Colon (tissue), 2 donors: Measurements from ENCODE around the gene UBE2L5.
A peak's percentile ranks its signal among the peaks of the same experiment; 100 is the strongest.
"Not testable (repeated sequence)": the region's sequence is repeated elsewhere in the genome, so short reads cannot be mapped to it uniquely, and the experiment has no call there.

Source experiments
- FAIRE-seq: peaks from 2 replicates; lab custom pipeline; 2012; peaks lifted over from hg19 to GRCh38; lab: Jason Lieb, UNC
- donor health status: control.
- donor health status: control.

Gene UBE2L5

GRCh38 chr13:30440910-30441703 is 18.8 kb downstream of the UBE2L5 start:
- no peak for FAIRE-seq

GRCh38 chr13:30442926-30443325 is 20.6 kb downstream of the UBE2L5 start:
- FAIRE-seq: no peak

- not testable (repeated sequence) for FAIRE-seq
Measured at GRCh38 chr13:30443491-30443890, 21.2 kb downstream of the UBE2L5 start.

- FAIRE-seq: no peak
Measured at GRCh38 chr13:30443957-30444404, 21.7 kb downstream of the UBE2L5 start.

DNA sequence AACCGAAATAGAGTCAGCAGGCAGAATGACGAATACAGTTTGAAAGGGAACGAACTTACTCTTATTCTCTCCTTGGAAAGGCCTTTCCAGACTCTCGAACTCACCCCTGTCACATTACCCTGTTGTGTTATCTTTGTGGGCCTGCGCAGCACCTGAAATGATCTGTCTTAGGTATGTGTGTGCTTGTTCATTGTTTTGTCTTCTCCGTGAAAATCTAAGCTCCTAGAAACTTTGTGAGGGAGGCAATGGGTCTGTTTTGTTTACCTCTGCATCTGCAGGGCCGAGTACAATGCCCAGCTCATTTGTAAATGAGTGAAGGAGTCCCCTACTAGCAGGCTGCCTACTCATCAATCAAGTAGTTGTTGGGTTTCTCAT is 23.8 kb downstream of the UBE2L5 start:
- no peak for FAIRE-seq

DNA sequence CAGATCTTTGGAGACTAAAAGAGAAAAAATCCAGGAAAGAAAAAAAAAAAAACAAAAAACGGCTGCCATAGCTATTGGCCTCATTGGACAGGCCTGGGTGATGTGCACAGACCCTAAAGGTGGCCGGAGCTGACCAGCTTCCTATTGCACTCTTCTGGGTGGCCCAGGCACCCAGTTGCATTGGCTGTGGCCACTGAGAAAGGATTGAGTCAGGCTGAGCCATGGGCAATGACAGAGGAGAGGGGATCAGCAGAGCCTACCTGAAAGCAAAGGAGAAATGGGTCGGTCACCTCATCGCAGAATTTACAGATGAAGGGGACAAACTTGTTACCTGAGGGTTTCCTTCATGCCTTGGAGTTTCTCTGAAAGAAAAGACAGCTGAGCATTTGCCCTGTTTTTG is 26.1 kb downstream of the UBE2L5 start:
- FAIRE-seq: no peak

DNA sequence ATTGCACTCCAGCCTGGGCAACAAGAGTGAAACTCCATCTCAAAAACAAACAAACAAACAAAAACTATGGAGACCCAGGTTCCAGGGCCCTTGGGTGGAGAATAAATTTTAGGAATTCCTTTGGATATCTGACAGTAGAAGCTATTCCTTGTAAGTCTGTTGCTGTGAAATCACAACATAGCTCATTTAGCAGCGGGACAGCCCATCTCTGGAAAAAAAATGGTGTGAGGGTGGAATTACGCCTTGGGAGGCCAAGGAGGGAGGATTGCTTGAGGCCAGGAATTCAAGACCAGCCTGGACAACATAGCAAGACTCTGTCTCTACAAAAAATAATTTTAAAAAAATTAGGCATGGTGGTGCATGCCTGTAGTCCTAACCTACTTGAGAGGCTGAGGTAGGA is 27.8 kb downstream of the UBE2L5 start:
- no peak for FAIRE-seq

DNA sequence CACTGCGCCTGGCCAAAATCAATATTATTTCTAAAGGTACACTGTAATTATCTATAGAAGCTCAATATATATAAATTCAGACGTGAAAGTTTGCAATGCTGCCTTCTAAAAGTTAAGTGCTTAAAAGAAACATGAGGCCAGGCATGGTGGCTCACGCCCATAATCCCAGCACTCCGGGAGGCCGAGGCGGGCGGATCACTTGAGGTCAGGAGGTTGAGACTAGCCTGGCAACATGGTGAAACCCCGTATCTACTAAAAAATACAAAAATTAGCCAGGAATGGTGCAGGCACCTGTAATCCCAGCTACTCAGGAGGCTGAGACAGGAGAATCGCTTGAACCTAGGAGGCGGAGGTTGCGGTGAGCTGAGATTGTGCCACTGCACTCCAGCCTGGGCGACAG is 29.2 kb downstream of the UBE2L5 start:
- not testable (repeated sequence) for FAIRE-seq

- no peak for FAIRE-seq
Measured at GRCh38 chr13:30453727-30454126, 31.4 kb downstream of the UBE2L5 start.

- FAIRE-seq: no peak
Measured at GRCh38 chr13:30454991-30455390, 32.7 kb downstream of the UBE2L5 start.

DNA sequence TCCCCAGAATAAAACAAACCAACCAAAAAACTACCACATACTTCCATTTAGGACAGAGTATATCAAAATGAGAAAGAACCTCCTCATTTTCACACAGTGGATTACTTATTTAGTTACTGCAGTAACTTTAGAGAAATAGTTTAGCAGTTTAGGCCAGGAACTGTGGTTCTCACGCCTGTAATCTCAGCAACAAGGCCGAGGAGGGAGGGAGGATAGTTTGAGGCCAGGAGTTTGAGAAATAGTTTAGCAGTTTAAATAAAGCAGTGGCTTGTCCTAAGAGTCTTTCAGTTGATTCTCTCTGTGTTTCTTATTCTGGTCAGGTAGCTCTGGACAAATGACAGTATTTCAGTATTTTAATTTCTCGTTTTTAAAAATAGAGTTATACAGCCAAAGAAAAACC is 34.0 kb downstream of the UBE2L5 start:
- no peak for FAIRE-seq

GRCh38 chr13:30457306-30457891 is 35.1 kb downstream of the UBE2L5 start:
- no peak for FAIRE-seq

GRCh38 chr13:30461279-30462066 is 39.2 kb downstream of the UBE2L5 start:
- peak; percentile 62 for FAIRE-seq

DNA sequence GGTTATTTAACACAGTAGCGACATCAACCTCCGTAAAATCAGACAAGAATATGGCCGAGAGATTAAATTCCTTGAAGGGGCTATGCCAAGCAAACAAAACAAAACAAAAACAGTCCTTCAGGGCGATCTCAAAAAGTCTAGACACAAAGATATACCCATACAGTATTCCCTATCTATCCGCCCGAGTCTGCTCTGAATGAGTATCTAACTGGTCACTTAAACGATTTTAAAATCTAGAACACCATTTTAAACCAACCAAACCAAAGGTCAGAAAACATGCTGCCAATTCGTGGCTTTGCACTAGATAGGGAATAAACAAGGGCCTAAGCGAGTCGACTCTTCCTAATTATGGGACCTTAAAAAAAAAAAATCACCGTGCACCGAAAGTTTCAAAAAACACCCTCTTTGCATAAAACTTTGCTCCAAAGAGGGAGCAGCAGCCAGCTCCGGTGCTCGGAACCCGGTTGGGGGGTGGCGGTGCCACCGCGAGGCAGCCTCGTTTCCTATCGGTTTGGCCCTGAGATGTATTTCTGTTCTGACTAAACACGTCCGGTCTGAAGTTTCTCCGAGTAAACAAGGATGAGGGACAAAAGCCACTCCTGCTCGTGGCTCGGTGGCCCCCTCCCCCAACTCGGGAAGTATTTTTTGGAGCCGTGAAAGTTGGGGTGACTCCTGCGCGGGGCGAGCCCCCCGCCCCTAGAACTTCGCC is 41.6 kb downstream of the UBE2L5 start:
- FAIRE-seq: no peak

DNA sequence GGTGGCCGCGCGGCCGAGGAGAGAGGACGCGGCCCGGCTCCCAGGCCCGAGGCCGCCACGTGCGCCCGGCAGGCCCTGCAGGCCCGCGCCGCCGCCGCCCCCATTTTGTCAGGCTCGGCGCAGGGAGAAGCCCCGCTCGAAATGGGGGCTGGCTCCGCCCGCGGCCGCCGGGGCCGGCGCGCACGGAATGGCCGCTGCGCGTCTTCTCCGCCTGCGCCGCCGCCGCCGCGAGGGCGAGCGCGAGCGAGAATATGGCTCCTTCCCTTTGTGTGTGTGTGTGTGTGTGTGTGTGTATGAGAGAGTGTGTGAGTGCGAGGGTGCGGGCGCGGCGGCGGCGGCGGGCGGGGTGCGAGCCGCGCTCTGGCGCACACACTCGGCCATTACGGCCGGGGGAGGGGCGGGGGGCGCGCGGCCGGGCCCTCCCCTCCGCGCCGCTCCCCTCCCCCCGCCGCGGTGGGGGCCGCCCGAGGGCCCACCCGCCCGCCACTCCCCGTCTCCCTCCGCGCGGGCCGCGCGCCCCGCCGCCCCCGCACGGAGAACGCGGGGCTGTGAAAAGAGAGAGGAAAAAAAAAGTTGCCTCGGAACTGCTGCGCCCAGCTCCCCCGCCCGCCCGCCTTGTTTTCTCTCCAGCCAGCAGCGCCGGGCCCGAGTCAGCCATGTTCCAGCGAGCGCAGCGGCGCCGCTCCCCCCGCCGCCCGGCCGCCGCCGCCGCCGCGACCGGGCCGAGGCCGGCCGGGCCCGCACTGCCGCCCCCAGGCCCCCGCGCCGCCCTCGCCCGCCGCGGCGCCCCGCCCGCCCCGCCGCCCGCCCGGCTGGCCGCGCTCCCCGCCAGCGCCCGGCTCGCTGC is 42.4 kb downstream of the UBE2L5 start:
- no peak for FAIRE-seq

- FAIRE-seq: no peak
Measured at GRCh38 chr13:30465343-30465592, 43.0 kb downstream of the UBE2L5 start.

DNA sequence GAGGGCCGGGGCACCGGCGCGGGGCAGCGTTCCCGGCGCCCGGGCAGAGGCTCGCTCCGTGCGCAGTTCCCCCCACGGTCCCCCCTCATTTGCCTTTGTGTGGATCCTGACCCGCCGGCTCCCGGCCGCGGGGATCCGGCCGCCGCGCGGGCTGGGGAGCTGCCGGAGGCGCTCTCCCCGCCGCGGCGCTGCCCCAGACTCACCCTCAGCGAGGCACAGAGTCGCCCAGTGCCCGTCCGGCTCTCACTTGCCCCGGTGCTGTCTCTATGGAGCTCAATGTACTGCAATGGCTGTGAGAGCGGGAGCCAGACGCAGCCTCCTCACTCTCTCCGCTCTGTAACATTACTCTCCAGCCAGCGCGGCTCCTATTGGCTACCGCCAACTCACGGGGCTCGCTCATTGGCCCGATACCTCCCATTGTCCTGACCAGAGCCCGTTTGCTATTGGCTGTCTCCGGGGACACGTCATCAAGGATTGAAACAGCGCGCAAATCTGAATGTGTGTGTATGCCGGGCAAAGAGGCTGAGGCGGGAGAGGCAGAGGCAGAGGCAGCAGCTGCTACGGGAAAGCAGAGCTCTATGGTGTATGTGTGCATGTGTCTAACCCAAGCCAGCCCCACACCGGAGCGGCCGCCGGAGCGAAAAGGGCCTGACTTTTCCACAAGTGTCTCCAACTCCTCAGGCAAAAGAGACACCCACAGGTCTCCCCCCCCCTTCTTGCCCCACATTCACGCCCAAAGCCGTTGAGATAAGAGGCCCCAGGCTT is 43.5 kb downstream of the UBE2L5 start, which contains the start of gene HMGB1:
Gene HMGB1, minus strand, starts transcription at position 344 of the 765 bp plus-strand sequence. CDS start 2,256 bp downstream, outside the sequence.
- peak; percentile 47 for FAIRE-seq

DNA sequence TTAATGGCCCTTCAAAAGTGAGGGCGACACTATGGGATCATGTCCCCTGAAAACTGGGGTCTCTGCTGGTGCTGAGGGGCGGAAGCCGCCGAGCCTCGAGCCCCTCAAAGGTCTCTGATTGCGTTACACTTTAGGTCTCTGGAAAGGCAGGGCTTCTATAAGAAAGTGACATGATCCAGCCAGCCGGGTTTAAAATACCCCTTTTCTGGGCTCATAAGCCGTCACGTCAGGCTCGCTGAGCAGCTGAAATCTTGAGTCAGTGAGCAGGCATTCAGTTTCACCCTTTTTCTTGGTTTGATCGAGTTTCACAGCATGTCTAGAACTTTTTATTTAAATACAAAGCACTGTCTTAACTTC is 44.0 kb downstream of the UBE2L5 start:
- no peak for FAIRE-seq

DNA sequence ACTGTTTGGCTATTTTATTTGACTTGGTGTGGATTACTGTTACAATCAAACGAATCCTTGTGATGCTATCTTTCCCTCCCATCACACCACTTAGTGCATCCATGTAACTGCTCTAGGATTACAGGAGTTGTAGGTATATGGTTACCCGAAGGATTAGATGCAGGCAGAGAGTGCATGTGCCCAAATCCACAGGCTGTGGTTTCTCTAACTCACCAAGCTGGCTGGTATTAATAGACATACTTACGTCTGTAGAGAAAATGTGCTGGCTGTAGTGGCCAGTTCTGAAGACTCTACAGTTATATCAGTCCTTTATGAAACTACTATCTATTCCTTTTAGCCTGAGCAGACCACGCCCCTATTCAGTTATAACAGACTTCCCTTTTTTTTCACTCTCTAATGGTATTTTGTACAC is 44.6 kb downstream of the UBE2L5 start:
- no peak for FAIRE-seq

GRCh38 chr13:30473675-30474074 is 51.4 kb downstream of the UBE2L5 start:
- no peak for FAIRE-seq
